Stimulated activated CD8-positive, alpha-beta memory T cell treated with anti-CD3 and anti-CD28 coated beads, Interleukin-7, amount 100 ng/mL, for 48 hours (primary cell): ENCODE results near the gene FLNC.

Experiments
- DNase-seq, 2 donors: peaks; one replicate each; pipeline ENCODE4 v3.0.0-alpha.2; 2020; ENCODE audit warnings: low read depth in 1 of 2; ENCODE audit errors: extremely low read depth in 1 of 2

FLNC gene

DNA sequence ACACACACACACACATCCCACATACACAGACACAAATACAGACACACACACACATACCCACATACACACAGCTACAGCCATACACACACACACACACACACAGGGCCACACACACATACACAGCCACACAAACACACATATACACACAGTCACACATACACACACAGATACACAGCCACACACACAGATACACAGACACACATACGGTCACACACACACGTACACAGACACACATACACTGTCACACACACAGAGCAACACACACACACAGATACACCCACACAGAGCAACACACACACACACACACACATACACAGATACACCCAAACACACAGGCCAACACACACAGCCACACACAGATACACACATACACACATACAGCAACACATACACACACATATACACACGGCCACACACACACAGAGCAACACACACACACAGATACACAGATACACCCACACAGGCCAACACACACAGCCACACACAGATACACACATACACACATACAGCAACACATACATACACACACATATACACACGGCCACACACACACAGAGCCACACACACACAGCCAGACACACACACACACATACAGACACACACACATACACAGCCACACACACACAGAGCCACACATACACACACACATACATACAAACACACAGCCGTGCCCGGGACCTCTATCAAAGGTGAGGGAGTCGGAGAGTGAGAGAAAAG is 58.0 kb downstream of the FLNC start:
- DNase-seq: no peak

DNA sequence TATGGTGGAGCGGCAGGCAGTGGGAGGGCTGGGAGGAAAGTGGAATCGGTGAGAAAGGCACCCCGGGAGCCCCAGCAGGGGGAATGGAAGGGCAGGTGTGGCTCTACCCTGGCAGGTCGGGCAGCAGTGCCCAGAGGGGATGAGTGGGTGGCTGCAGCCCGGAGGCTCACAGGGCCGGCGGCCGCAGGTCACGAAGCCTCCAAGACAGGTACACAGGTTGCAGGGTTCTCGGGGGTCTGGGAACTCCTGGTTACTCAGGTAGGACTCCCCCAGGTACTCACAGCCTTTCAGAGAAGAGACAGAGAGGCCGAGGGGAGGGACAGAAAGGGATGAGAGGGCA is 58.5 kb downstream of the FLNC start:
- no peak for DNase-seq

DNA sequence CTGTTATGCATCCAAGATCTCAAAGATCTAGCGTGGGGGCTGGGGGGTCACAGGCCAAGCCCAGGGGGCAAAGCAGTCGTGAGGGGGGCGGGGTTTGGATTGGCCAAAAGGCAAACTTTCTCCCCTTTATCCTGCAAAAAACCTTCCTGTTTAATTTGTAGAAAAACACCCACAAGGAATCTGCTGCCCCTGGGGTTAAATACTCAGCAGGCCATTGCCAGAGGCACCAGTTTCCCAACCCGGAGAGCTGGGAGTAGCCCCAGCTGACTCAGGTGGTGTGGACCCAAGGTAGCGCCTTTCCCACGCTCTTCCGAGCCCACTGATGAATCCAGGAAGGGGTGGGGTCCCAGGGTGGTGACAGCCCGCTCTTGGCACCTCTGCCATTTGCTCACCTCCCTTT is 58.9 kb downstream of the FLNC start:
- no peak for DNase-seq

DNA sequence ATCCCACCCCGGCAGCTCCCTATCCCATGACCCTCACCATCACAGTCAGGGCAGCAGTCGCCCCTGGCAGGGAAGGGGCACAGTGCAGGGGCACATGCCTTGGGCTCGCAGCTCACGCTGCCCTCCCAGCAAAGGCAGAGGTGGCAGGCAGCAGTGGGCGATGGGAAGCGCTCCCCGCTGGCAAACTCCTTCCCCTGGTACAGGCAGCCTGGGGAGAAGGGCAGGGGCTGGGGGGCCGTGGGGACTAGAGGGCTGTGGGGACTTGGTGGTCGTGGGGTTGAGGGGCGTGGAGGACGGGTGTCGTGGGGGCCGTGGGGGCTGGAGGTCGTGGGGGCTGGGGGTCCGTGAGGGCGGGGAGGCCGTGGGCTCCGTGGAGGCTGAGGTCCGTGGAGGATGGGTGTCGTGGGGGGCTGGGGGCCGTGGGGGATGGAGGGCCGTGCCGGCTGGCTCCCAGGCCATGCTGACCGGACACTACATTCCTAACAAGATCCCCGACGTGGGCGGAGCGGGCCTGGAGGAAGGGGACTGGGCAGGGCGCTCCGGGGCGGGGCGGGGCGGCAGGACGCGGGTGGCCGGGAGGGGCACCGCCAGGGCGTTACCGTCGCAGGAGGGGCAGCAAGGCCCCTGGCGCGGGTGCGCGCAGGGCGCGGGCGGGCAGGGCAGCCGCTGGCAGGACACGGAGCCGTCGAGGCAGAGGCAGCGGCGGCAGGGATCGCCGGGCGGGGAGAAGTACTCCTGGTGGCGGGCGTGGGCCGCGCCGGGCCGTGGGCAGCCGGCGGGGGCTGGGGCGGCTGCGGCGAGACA is 60.3 kb downstream of the FLNC start:
- DNase-seq: no peak

DNA sequence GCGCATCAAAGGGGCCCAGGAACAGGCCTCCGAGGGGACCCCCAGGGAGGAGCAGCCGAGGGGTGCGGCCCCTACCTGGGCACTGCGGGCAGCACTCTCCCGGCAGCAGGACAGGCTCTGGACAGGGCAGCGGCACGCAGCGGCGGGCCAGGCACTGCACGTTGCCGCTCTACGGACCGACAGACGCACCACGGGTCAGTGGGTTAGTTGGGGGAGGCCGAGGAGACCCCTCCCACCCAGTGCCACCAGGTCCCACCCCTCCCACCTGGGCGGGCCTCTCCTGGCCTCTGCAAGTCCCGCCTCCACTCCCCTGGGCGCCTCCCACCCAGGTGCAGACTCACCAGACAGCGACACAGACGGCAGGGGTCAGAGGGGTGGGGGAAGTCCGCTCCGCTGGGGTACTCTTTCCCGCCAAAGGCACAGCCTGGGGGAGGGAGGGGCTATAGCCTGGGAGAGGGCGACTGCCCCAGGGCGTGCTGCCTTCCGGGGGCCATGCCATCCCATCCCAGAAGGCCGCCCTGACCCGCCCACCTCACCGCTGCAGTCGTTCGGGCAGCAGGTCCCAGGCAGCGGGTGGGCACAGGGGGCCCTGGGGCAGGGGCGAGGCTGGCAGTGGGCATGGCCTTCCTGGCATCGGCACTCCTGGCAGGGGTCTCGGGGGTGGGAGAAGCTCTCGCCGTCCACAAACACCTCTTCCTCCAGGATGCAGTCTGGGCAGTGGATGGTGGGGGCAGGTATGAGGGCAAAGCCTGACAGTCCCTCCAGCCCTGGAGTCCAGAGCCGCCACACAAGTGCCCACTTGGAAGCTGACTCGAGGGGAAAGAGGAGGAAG is 61.1 kb downstream of the FLNC start:
- no peak for DNase-seq

DNA sequence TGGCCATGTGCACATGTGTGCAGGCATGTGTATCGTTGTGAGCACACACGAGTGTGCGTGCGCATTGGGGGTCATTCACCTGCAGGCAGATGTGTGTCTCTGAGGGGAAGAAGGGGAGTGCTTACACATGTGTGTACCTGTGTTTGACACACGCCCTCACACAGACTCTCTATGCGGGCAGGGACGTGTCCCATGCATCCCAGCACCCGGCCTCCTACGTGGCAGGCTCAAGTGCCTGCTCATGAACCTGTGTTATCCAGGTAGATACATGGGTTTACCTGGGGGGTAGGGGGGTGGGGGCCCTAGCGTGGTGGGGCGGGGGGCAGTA is 61.7 kb downstream of the FLNC start:
- no peak for DNase-seq

DNA sequence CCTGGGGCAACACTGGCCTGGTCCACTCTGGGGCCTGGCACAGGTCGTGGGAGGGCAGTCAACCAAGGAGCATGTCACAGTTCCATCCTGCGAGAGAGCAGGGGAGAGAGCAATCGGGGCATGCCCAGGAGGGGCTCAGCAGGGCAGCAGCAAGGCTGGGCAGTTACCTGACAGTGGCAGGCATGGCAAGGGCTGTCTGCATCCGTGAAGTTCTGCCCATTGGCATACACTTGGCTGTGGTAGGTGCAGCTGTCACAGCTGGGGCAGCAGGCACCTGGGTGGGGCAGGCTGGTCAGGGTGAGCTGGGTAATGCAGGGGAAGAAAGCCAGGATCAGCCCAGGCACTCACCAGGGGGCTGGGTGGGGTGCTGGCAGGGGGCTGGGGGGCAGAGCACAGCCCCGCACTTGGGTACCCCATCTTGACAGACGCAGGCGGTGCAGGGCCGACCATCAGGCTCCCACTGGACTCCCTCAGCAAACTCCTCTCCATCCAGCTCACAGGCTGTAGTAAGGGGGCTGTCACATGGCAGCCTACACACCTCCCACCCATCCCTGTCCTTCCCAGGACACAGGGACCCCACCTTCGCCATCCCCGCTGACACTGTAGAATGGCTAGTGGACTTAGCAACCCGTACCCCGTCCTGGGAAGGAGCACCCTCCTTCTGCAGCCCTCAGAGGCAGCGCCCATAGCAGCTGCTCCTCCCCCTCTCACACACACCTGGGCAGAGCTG is 62.5 kb downstream of the FLNC start:
- no peak for DNase-seq

DNA sequence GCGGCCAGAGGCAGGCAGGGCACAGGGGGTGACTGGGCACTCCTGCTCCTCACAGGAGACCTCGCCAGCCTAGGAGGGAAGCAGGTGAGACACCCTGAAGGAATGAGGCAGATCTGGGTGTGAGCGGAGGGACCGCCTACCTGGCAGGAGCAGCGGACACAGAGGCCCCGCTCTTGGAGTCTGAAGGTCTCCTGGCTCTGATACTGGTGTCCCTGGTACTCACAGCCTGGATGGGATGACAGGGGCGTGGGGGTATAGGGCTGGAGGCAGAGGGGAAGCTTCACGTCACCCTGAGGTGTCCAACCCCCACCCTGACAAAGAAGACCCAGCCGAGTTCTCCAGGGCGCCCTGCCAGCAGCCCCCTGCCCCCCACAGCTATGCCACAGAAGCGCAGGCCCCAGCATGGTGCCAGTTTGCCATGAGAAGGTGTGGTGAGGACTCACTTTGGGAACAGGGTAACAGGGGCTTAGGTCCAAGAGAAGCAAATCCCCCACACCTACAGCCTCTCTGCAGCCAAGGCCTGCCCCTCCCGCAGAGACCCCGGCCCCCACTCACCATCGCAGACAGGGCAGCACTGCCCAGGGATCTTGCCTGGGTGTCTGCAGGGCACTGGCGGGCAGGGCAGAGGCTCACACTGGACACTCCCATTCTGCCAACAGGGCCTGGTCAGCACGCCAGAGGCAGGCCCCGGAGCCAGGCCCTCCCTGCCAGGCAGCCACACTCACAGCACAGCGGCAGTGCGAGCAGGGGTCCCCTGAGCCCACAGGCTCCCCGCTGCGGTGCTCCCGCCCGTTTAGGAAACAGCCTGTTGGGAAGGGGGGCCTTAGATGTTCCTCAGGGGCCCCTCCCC is 63.3 kb downstream of the FLNC start:
- DNase-seq: no peak

DNA sequence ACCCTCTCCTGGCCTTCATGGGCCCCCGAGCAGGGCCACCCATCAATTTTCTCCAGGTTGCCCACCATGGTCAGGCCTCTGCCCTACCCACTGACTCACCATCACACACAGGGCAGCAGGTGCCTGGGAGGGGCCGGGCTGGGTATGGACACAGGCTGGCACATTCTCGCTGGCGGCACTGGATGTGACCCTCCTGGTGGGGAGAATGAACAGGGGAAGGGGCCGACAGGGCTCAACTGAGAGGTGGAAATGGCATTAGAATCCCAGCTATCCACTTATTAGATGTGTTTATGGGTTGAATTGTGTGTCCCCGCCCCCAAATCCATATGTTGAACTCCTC is 63.9 kb downstream of the FLNC start:
- DNase-seq: no peak

DNA sequence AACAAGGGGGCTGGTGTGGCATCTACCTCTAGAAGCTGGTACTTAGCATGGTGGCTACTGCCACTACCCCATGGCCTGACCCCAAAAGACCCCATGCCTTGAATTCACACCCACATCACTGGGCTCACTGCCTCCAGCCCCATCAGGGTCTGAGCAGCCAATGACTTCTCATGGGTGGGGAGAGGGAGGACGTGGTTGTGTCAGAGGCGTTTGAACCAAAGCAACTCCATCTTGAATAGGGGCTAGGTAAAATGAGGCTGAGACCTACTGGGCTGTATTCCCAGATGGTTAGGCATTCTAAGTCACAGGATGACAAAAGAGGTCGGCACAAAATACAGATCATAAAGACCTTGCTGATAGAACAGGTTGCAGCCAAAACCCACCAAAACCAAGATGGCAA is 65.1 kb downstream of the FLNC start:
- DNase-seq: no peak

DNA sequence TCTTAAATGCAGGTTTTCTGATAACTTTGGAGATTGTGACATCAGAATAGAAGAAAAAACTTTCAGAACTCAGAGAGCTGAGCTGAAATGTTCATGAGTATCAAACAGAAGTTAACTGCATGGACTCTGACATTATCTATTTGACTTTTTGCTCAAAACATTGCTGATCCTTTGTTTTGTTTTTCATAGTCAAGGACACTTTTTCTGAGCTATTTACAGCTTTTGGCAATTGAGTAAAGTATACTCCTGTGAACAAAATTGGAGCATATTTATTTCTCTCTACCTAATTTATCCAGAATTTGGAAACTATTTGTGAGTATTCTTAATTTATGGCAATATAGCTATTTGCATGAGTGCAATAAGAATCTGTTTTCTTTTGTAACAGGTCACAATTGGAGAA is 69.2 kb downstream of the FLNC start:
- no peak for DNase-seq

DNA sequence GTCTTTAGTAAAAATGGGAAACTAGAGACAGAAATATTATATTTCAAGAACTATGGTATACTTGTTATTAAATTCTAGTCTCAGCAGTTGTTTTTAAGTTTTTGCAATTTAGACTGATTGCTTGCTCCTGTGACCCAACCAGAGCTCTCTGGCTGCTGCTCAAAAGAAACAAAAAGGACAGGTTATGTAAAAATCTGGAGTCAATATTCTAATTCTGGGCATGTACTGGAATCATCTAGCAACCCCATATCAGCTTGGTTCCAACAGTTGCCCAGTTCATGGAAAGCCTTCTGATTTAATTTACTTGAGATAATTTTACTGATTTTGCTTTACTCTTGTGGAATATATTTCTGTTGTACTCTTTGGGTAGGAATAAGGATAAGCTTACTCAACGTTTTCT is 70.0 kb downstream of the FLNC start:
- DNase-seq: no peak

DNA sequence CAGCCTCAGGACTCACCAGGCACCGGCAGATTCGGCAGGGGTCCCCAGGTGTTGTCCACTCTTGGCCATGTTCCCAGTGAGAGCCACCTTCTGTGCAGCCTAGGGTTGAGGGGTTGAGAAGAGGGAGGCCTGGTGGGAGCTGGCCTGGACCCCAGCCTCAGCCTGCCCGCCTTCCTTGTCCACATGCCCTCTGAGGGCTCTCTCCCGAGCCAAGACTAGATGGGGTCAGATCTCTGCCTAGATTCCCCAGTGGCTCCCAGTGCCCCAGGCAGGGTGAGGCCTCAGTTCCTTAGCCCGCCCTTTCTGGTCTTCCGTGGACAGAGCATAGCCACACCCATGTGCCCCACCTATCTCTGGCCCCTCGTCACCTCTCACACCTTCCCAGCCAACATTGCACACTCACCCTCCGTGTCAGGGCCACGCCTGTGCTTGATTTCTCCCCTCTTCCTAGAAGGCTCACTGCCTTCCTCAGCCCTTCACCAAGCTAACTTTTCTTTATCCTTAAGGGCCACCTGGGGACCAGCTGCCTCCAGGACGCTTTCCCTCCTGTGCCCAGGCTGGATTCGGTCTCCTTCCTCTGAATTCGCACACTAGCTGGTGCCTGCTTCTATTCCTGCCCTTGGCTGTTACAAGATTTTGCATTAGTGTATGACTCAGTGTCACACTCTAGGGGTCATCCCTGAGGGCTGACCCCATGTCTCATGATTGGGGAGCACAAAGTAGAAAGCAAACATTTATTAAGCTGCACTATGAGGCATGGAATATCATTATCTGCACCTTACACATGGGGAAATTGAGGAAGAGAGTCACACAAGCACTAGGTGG is 72.8 kb downstream of the FLNC start:
- DNase-seq: no peak

DNA sequence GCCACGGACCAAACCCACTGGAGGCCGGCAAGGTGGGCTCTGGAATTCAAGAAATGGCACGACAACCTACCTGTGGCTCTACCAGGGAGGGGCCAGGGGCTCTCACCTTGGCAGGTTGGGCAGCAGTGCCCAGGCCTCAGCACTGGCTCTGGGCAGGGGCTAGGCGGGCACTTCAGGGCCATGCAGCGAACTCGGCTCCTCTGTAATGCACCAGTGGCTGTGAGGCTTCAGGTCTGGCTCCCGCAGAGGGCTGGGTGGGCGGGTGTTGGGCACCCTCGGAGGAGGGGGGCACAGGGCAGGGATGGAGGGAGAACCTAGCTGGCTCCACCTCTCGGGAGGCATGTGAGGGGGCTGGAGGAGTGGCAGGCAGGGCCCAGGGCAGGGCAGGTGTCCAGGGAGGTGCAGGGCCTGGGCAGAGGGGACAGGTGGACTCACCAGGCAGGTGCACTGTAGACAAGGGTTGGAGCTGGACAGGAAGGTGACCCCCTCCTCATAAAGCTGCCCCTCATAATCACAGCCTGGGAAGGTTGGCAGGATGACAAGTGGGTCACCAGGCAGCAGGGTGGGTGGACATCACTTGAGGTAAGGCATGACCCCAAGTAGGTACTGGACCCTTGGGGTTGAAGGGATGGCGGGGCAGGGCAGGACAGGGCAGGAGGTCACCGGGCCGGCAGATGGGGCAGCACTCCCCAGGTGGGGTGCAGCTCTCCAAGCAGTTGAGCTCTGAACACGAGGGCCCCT is 73.6 kb downstream of the FLNC start:
- DNase-seq: no peak

DNA sequence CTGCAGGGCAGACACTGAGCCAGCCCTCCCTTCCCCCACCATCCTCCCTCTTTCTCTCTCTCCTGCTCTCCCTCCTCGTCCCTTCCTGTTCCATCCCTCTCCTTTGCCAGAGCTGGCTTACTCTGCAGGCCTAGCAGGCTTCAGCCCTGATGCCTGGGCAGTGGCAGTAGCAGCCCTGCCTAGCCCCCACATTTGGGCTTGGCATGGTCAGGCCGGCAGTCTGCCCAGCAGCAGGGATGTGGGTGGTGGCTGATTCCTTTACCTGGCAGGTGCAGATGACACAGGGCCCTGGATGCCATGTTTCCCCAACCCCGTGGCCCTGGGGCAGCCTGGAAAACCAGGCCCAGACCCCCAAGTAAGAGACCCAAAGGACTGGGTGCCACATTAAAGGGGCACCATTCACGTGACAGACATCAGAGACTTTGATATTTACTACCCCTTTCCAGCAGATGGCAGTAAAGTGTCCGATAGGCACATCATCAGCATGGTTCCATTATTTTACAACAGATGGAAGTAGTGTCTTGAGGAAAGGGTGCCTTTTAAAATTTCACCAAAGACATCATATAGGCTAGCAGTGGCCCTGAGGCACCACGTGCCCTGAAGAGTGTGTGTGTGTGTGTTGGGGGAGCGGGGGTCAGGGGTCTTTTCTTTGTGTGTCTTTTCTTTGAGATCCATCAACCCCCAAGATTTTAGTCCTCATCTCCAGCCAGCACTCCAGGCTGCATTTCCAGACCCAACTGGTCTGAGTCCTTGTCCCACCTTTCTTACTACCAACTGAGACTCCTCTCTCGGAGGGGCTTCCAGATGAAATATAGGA is 74.4 kb downstream of the FLNC start:
- DNase-seq: no peak

DNA sequence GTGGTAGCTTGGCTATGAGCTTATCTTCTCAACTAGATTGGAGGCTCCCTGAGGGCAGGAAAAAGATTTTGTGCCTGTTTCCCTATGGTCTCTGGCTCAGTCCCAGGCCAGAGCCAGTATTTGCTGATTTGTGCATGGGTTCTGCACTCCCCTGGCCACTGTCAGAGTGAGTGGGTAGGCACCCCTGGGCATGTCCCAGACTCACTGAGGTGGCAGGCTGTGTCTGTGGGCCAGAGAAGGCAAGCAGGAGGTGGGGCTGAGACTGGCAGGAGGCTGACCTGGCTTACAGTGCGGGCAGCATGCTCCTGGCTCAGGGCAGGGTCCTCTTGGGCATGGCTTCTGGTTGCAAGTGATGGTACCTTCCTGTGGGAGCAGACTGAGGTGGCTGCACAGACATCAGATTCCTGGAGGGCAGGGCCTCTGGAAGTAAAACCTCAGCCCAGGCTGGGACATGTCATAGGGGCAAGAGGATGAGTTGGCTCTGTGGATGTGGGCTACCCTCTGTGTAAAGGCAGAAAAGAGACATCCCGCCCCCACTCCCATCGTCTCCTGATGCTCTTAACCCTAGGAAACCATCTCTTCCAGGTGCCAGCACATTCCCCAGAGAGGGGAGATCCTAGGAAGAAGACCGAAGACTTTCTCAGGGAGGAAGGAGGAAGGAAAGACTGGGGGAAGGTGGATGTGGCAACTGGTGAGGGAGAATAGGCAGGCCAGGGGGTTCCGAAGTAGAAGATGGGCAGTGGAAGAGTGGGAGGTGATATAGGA is 76.0 kb downstream of the FLNC start:
- DNase-seq: no peak

DNA sequence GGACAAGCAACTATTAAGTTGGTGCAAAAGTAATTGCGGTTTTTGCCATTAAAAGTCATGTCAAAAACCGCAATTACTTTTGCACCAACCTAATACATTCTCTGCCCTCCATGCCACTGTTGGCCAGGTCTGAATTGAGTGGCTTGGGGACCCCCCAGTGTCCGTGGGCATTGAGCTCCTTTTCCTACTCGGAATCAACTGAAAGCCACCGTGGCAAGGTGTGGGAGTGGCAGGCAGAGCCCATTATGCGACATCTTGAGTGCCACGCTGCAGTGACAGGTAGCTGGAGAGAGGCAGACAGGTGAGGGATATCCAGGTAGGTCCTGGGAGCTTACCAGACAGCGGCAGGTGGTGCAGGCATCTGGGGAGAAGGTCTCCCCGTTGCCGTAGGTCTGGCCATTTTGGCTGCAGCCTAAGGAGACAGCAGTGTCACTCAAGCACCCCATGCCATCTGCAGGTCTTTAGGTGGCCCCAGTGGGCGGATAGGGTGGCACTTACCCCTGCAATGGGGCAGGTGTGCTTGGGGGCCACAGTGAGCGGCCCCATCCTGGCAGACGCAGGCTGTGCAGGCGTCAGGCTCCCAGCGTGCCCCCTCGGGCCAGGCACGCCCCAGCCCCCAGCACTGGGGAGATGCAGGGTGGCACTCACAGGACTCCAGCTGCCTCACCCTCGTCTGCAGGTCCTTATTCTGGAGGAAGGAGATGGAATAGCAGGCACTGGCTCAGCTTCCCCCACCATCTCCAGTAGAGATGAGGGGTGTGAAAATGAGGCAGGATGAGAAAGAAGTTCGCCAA is 76.8 kb downstream of the FLNC start:
- DNase-seq: no peak
